KOPT-K1 (cell line): ENCODE data around the gene FOLR2.

Experiments
- H3K27ac ChIP-seq: fragments of 200-600 bp; sonication (generic); 2 replicates; pipeline ENCODE4 v1.5.1; 2016; ENCODE audit warnings: antibody characterized with exemption, mild to moderate bottlenecking, low read depth, low read length; ENCODE audit not compliant: poor library complexity, severe bottlenecking
- H3K36me3 ChIP-seq: fragments of 200-600 bp; sonication (generic); 2 replicates; pipeline ENCODE4 v1.5.1; 2017; ENCODE audit warnings: antibody characterized with exemption, mild to moderate bottlenecking, low read length, moderate library complexity; ENCODE audit not compliant: insufficient read depth
- H3K9me3 ChIP-seq: fragments of 200-600 bp; sonication (generic); 2 replicates; pipeline ENCODE4 v1.5.1; 2017; ENCODE audit warnings: antibody characterized with exemption, low read length, mild to moderate bottlenecking; ENCODE audit not compliant: insufficient read depth, poor library complexity, severe bottlenecking

FOLR2 gene

DNA sequence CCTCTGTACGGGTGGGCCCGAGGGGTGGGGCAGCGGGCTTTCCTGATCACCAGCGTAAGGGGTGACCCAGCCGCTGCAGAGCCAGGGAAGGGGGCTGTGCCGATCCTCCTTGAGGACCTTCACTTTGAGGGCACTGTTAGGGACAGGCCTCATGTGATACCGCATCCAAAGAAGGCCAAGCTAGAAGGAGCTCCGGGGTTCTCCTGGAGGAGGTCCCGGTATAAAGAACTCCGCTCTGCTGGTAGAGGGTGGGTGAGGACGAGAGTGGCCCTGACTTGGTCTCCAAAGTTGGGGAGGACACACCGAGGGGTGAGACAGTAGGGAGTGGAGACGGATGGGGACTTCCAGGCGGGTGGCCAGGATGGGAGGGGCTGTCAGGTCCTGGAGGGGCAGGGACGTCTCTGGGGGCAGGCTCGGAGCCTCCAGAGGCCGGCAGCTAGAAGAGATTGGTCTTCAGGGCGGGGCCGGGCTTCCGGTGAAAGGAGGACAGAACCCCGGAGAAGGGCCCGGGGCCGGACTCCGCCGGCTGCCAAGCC lies 22.8 kb downstream of the FOLR2 start:
- Histone ChIP-seq H3K9me3 (peaks cover 12% of the 10 kb centered on the region), H3K27ac (no peak overlapping the region), H3K36me3 (peaks cover 43% of the 10 kb centered on the region)

DNA sequence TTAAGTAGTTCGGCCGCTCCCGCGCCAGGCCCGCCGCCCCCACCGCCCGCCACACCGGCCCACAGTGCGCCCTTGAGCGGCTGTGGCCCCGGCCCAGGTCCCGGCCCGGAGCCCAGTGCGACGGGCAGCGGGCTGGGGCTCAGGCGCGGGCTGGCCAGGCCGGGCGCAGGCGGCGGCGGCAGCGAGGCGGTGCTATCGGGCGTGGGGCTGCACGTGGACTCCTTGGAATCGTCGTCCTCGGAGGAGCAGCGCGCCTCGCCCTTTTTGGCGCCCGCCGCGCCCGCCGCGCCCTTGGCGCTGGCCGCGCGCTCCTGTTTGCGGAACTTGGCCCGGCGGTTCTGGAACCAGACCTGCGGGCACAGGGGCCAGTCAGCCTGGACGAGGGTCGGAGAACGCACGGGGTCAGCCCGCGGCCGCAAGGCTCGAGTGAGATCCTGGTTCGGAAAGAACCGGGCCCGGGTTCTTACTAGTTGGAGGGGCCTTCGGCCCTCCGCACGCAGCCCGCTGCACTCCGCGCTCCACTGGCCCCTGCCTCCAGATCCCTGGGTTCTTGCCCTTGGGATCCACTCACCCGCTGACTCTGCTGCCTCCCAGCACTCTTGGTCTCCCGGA lies 23.4 kb downstream of the FOLR2 start:
- no peak overlapping the region for H3K27ac ChIP-seq
- H3K9me3 ChIP-seq = peaks cover 12% of the 10 kb centered on the region

DNA sequence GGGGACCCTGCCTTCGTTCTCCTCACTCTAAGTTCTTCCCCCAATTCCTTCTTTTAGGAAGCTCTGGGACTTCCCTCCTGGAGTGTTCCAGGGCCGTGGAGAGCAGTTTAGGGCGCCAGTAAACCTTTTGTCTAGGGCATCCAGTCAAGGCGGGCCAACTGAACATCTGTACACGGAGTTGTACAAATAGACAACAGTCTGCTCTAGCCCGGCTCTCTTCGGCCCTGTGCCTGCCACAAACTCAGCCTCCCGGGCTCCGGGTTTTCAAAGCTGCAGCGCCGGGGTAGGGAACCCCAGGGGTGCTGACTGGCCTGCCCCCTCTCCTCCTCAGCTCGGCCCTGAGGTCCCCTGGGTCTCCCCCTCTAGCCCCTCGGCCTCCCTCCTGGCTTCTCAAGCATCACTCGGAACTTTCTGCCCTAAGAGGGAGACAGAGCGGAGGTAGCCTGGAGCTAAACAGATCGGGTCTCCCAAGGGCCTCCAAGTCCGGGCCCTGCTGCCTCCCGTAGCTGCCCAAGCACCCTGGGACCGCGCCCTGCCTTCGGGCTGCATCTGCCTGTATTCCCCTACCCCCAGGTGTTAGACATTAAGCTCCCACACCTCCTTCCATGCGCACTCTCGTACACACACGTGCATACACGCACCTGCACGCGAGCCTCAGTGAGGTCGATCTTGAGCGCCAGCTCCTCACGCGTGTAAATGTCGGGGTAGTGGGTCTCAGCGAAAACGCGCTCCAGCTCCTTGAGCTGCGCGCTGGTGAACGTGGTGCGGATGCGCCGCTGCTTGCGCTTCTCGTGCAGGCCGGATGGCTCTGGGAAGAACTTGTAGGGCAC lies 24.1 kb downstream of the FOLR2 start:
- Histone ChIP-seq H3K36me3 (peaks cover 30% of the 10 kb centered on the region), H3K9me3 (peaks cover 12% of the 10 kb centered on the region), H3K27ac (no peak overlapping the region)

More for the DNA sequence above, 23.4 kb downstream of the FOLR2 start:
- H3K36me3 ChIP-seq = peaks cover 37% of the 10 kb centered on the region

DNA sequence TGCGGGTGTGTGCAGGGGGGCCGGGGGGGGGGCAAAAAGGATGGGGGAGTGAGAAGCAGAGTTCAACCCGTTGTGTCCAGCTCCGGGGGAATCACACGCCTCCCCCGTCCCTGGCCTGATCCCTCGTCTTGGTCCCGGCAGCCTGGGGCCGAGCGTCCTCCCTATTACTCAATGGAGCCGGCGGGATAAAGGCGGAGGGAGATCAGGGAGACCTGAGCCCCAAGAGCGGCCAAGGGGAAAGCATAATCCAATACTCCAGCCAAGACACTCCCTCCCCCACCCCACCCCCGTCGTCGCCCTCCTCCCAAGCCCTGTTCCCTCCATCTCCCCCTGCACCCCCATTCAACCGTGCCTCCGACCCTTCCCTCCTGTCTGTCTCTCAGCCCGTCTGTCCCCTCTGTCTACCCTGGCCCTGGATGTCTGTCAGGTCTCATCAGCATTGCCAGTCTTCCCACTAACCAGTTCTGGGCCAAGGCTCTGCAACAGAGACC lies 24.7 kb downstream of the FOLR2 start:
- peaks cover 24% of the 10 kb centered on the region for H3K36me3 ChIP-seq
- no peak overlapping the region for H3K27ac ChIP-seq
- peaks cover 12% of the 10 kb centered on the region for H3K9me3 ChIP-seq

DNA sequence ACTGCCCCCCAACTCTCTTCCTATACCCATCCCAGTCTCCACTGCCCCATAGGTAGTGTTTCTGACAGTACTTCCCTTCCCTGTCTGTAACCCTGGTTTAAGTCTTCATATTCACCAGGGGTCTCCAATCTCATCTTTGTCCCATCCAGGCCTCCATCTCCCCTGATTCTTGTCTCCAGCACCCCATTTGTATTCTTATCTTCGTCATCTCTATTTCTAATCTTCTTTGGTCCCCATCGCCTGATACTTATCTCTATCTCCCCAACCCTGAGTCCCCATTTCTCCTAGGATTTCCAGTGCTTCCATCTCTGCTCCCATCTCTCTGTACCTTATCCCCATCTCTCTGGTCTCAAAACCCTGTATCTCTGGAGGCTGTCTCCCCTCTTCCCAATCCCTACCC lies 25.5 kb downstream of the FOLR2 start:
- peaks cover 12% of the 10 kb centered on the region for H3K9me3 ChIP-seq
- no peak overlapping the region for H3K27ac ChIP-seq
- H3K36me3 ChIP-seq = peaks cover 16% of the 10 kb centered on the region

DNA sequence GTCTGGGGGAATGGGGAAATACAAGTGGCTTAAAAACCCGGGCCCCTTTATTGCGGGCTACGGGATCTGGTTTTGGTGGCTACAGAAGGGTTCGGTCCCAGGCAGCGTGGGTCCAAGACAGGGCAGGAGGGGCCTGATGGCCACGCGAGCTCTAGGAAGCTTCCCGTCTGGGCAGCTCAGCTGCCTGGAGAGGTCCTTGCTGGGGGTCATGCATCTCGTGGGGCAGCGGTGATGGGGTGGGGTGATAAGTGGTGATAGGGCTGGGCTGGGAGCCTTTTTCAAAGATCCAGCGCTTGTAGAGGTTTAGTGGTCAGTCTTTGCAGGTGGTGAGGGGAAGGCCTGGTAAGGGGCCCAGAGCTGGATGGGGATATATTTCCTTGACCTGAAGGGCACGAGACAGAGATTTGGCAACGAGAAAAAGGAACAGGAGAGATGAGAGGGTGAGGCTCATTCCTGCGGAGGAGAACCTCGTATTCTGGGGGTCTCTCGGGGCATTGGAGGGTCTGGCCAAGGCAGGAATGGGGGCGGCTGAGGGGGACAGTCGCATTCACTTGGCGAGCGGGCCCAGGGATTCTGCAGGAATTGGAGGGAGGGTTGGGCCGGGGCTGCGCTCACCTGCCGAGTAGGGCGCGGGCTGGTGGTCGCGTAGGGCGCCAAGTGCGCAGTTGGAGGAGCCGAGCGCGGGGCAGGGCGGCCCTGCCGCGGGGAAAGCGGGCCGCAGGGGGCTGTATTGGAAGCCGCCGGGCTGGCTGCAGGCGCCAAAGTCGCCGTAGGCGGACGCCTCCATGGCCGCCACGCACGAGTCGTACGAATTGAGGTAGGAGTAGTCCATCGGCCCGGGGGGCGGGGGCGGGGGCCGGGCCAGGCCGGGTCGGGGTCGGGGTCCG lies 26.8 kb downstream of the FOLR2 start:
- H3K27ac ChIP-seq = no peak overlapping the region
- H3K9me3 ChIP-seq = peaks cover 12% of the 10 kb centered on the region
- H3K36me3 ChIP-seq = peaks cover 3% of the 10 kb centered on the region

DNA sequence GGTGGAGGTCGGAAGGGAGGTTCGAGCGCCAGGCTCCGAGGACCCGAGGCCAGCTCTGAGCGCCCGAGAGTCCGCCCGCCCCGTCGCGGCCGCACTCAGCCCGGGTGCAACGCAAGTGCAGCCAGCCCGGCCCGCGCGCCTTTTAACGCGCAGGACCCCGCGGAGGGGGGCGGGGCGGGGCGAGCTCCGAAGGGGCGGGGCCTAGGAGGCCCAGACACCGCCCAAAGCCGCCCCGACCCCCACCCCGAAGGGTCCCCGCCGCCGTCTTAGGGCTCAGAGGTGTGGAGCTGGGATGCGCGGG lies 27.4 kb downstream of the FOLR2 start, which contains the start of gene PHOX2A:
PHOX2A (minus strand) TSS at position 117 of the 301 bp plus-strand sequence. CDS start 172 bp downstream, outside the sequence.
- Histone ChIP-seq H3K36me3 (no peaks in the 10 kb centered on the region), H3K27ac (no peak within 1 kb of the TSS), H3K9me3 (peaks cover 12% of the 10 kb centered on the region)

DNA sequence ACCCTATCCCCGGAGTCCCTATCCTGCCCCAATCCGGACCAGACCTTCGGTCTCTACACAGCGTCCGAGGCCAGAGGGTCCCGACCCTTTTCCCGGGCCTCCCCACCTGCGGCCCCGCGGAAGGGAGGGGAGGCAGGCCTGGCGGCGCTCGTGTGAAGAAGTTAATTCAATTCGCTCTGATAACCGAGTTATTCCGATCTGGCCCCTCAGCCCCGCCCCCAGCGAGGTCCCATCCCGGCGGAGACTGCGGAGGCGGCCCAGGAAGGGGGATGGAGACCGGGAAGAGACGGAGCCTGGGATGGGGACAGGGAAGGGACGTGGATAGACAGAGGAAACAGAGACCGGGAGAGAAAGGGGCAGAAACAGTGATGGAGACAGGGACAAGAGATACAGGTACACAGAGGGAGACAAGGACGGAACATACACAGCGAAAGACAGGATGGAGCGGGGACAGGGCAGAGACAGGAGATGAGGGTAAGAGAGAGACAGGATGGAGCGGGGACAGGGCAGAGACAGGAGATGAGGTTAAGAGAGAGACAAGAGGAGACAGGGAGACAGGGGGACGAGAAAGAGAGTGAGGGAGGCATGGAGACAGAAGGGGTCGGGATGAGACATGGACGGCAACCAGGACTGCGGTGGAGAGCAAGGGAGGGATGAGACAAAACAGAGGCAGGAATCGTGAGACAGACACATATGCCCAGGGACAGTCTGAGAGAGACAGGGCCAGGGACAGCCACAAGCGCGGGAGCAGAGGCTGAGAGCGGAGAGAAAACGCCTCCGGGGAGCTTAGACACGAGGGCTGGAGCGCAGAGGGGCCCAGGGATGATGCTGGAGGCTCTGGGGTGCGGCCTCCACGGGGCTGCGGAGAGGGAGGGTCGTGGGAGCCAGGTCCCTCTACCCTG lies 28.0 kb downstream of the FOLR2 start:
- Histone ChIP-seq H3K36me3 (no peaks in the 10 kb centered on the region), H3K9me3 (peaks cover 12% of the 10 kb centered on the region), H3K27ac (no peak overlapping the region)

DNA sequence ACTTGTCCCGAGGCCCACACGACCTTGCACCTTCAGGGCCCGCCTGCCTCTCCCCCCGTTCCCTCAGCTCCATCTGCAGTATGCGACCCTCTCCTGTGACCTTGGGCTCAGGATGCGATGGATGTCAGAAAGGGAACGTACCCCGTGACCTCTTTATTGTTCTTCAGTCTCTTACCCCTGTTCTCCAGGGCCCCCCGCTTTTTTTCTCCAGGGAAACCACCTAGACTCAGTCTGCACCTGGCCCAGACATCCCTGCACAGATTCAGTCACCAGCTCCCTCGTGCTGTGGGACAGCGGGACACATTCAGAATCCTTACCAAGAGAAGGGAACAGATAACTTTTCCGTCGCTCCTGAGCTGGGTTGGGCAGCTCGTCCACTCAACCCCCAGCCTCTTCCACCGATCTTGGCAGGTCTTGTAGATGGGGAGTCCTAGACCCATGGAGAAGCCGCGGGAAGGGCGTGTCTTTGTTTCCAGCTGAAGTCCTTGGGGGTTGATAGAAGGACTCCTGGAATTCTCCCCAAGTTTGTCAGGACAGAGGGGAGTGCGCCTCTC lies 28.7 kb downstream of the FOLR2 start:
- H3K36me3 ChIP-seq = no peaks in the 10 kb centered on the region
- no peak overlapping the region for H3K27ac ChIP-seq
- H3K9me3 ChIP-seq = peaks cover 12% of the 10 kb centered on the region

DNA sequence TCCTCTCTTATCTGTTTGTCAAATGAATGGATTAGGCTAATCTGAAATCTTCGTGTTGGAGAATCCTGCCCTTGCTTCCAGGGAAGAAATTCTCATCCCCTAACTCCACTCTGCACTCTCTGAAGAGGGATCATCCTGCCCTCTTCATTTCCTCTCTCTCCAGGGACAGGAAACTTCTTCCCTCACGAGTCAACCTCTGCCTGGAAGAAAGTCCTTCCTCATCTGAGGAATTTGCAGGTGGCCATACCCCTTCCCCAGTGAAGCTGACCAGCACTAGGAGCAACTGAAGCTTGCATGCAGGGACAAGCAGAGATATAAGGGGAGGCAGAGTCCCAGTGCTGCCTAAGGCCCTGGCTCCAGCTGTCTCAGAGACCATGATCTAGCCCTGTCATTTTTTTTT lies 31.0 kb downstream of the FOLR2 start:
- H3K9me3 ChIP-seq = peaks cover 12% of the 10 kb centered on the region
- H3K27ac ChIP-seq = no peak overlapping the region
- no peaks in the 10 kb centered on the region for H3K36me3 ChIP-seq

DNA sequence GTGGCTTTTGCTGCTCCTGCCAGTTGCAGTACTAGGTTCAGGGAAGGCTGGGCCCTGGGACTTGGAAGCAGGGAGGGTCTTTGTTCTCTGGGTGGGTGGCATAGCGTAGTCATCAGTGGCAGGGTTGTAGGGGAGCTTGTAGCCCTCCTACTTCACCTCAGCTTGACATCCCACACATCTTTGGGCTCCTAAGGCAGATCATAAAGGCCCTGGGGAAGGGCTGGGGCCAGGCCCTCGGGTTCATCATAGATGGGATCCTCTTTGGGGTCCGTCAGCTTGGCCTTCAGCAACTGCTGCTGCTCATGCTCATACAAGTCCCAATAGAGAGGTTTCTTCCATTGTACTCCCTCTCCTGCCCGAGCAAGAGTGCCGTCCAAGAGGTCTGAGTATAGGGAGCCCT lies 33.4 kb downstream of the FOLR2 start:
- Histone ChIP-seq H3K27ac (no peak overlapping the region), H3K9me3 (no peaks in the 10 kb centered on the region), H3K36me3 (no peaks in the 10 kb centered on the region)

DNA sequence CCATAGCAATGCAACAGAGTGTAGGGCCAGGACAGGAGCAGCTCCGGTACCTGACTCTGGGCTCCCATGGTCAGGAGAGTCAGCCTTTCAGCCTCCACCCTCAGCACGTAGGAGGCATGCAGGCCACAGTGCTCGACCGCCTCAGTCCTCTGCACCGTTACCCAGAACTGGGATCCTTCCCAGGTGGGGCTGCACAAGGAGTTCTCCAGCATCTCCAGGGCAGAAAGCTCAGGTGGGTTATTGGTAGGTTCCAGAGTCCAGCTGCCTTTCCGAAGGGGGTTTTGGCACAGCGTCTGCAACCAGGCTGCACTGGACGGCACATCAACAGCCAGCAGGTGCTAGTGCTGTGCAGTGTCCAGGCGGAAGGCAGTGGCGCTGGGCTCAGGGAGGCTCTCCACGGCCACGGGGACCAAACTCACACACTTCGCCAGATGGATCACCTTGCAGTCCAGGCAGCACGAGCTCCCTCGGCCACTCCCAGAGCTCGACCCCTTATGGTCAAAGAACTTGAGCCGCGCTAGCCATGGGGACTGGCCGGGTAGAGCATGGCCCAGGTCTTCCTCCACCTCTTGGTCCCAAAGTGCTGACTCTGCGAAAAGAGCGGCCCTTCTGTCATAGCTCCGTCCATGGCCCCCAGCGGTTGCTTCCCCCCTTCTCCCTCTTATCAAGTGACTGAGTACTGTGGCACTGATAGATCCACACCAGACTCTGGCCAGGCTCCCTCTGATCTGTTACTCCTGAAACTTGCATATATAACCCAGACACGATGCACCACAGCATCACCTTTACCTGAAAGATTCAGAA lies 34.3 kb downstream of the FOLR2 start:
- Histone ChIP-seq H3K36me3 (no peaks in the 10 kb centered on the region), H3K27ac (no peak overlapping the region), H3K9me3 (no peaks in the 10 kb centered on the region)

DNA sequence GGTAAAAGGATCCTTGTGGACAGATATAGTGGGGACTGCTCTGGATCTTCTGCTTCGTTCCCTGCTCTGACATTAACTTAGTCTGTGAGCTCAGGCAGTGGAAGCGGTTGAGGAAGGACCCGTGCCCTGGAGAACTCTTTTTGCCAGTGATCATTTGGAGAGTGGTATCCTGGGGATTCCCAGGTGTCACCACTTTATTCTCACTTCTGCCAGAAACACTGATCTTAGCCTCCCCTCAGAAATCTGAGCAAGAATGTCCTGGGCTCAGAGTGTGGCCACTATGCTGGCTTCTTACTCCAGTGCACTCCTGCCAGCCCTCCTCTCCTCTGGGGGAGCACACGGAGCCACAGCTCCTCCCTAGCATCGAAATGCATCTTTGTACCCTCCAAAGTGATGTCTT lies 35.0 kb downstream of the FOLR2 start:
- H3K9me3 ChIP-seq = no peaks in the 10 kb centered on the region
- H3K36me3 ChIP-seq = no peaks in the 10 kb centered on the region
- no peak overlapping the region for H3K27ac ChIP-seq
